Small intestine (tissue), 7 donors: Measurements from ENCODE around the gene ITK. TPM values are rescaled to one million over a fixed set of nuclear protein-coding genes. Genes with fewer than 3 reads are reported as not detected.

Experiments
- DNase-seq, 2 donors: peaks; one replicate each; pipeline versions ENCODE4 v3.0.0 to v3.0.0-alpha.2; 2013
- FAIRE-seq: peaks from 2 replicates; lab custom pipeline; 2012; peaks lifted over from hg19 to GRCh38; lab: Jason Lieb, UNC
- H3K27ac ChIP-seq, 3 donors: one replicate each; pipeline ENCODE4 v1.5.1; 2013; ENCODE audit warnings: low read length in 2 of 3, mild to moderate bottlenecking in 2 of 3, control low read depth in 1 of 3, inconsistent platforms in 1 of 3, low read depth in 1 of 3, moderate library complexity in 1 of 3
- H3K27me3 ChIP-seq, 3 donors: one replicate each; pipeline ENCODE4 v1.6.1; 2013; ENCODE audit warnings: low read length in 3 of 3, inconsistent platforms in 1 of 3; ENCODE audit not compliant: control insufficient read depth in 3 of 3, insufficient read depth in 3 of 3
- H3K36me3 ChIP-seq, 3 donors: one replicate each; pipeline ENCODE4 v1.6.1; 2013; ENCODE audit warnings: low read length in 3 of 3, inconsistent platforms in 1 of 3, low read depth in 1 of 3, mild to moderate bottlenecking in 1 of 3, moderate library complexity in 1 of 3; ENCODE audit not compliant: control insufficient read depth in 3 of 3, insufficient read depth in 2 of 3
- H3K4me1 ChIP-seq, 3 donors: one replicate each; pipeline ENCODE4 v1.6.1; 2013; ENCODE audit warnings: low read length in 2 of 3, inconsistent platforms in 1 of 3, low read depth in 1 of 3, mild to moderate bottlenecking in 1 of 3, moderate library complexity in 1 of 3; ENCODE audit not compliant: control insufficient read depth in 3 of 3, insufficient read depth in 2 of 3
- H3K4me3 ChIP-seq, 3 donors: one replicate each; pipeline ENCODE4 v1.5.1; 2013; ENCODE audit warnings: low read length in 3 of 3, control low read depth in 1 of 3, inconsistent platforms in 1 of 3, low read depth in 1 of 3, mild to moderate bottlenecking in 1 of 3, moderate library complexity in 1 of 3
- H3K9me3 ChIP-seq, 2 donors: one replicate each; pipeline ENCODE4 v1.6.1; 2013; ENCODE audit warnings: low read depth in 1 of 2, low read length in 1 of 2; ENCODE audit not compliant: control insufficient read depth in 2 of 2, insufficient read depth in 1 of 2
- WGBS, 3 donors: extraction: QIAGEN DNeasy Blood & Tissue Kit; methylation state at CpG; one replicate each; pipeline ENCODE4 v1.1.7; 2013; 5-methylcytosine and 5-hydroxymethylcytosine counted together
- polyA plus RNA-seq, 4 donors: library from polyadenylated mRNA; stranded (reverse) in 3 of 4; unstranded in 1 of 4; fragments of 200-250 nt in 3 of 4; fragments of 120-200 nt in 1 of 4; gene quantifications; one replicate each; pipeline versions ENCODE4 v1.2.1 to v1.2.3, GENCODE V29; 2013
- donor health status: healthy with polysubstance abuse.
- donor health status: control.
- donor health status: control.
- donor health status: Bipolar disorder and iron deficiency.
- donor health status: healthy.

The ITK gene
- polyA plus RNA-seq, 4 donors = 0.67 to 2.7 (median 1.4) TPM

- H3K27me3 ChIP-seq = no peaks in the 10 kb centered on the region
- H3K36me3 ChIP-seq = no peaks in the 10 kb centered on the region
- H3K27ac ChIP-seq = peak overlapping the region in 1 of 3 donors; percentile 18
- 68 to 69% (median 69%) methylated on average over 8 of the region's 8 CpGs for WGBS, 3 donors
- no peak overlapping the region for H3K4me3 ChIP-seq
- no peaks in the 10 kb centered on the region for H3K9me3 ChIP-seq
- FAIRE-seq (no peak), DNase-seq (no peak)
- peaks cover 3 to 10% (median 3%) of the 10 kb centered on the region in 3 donors for H3K4me1 ChIP-seq
Measured at GRCh38 chr5:157267761-157268480, 87.3 kb downstream of the ITK start.

GRCh38 chr5:157269165-157269671, 88.6 kb downstream of the ITK start:
- FAIRE-seq (no peak), DNase-seq (no peak)
- Histone ChIP-seq H3K27me3 (no peaks in the 10 kb centered on the region), H3K4me1 (peaks cover 3 to 10% (median 3%) of the 10 kb centered on the region in 3 donors), H3K36me3 (no peaks in the 10 kb centered on the region), H3K27ac (peak overlapping the region in 1 of 3 donors; percentile 35), H3K4me3 (no peak overlapping the region), H3K9me3 (no peaks in the 10 kb centered on the region)
- WGBS, 3 donors = 63 to 79% (median 72%) methylated on average over 6 of the region's 6 CpGs

- H3K27ac ChIP-seq = no peak overlapping the region
- no peak for DNase-seq
Measured at GRCh38 chr5:157269761-157270272, 89.2 kb downstream of the ITK start.

GRCh38 chr5:157270771-157271170, 90.1 kb downstream of the ITK start:
- H3K9me3 ChIP-seq = no peaks in the 10 kb centered on the region
- H3K4me3 ChIP-seq = no peak overlapping the region
- no peak for FAIRE-seq
- no peaks in the 10 kb centered on the region for H3K27me3 ChIP-seq
- H3K4me1 ChIP-seq = peaks cover 0 to 5% (median 3%) of the 10 kb centered on the region in 3 donors
- 56 to 61% (median 60%) methylated on average over 3 of the region's 3 CpGs for WGBS, 3 donors
- DNase-seq = no peak
- H3K36me3 ChIP-seq = no peaks in the 10 kb centered on the region
- H3K27ac ChIP-seq = peak overlapping the region in 2 of 3 donors; percentile 64 to 89

More at GRCh38 chr5:157269761-157270272, 89.2 kb downstream of the ITK start:
- H3K4me3 ChIP-seq = no peak overlapping the region
- 81 to 87% (median 84%) methylated on average over 4 of the region's 4 CpGs for WGBS, 3 donors
- H3K36me3 ChIP-seq = no peaks in the 10 kb centered on the region
- no peak for FAIRE-seq
- no peaks in the 10 kb centered on the region for H3K27me3 ChIP-seq
- peaks cover 3 to 10% (median 3%) of the 10 kb centered on the region in 3 donors for H3K4me1 ChIP-seq
- no peaks in the 10 kb centered on the region for H3K9me3 ChIP-seq

GRCh38 chr5:157271740-157272271, 91.2 kb downstream of the ITK start:
- no peaks in the 10 kb centered on the region for H3K36me3 ChIP-seq
- peaks cover 0 to 5% (median 3%) of the 10 kb centered on the region in 3 donors for H3K4me1 ChIP-seq
- H3K4me3 ChIP-seq = no peak overlapping the region
- DNase-seq (peak in 1 of 2 donors; percentile 66), FAIRE-seq (no peak)
- H3K27ac ChIP-seq = peak overlapping the region in 2 of 3 donors; percentile 16 to 89
- H3K9me3 ChIP-seq = no peaks in the 10 kb centered on the region
- no peaks in the 10 kb centered on the region for H3K27me3 ChIP-seq
- 62 to 79% (median 69%) methylated on average over 12 of the region's 12 CpGs for WGBS, 3 donors

GRCh38 chr5:157273131-157273556, 92.5 kb downstream of the ITK start:
- 42 to 91% (median 77%) methylated on average over 1 of the region's 1 CpG for WGBS, 3 donors
- H3K9me3 ChIP-seq = no peaks in the 10 kb centered on the region
- H3K27ac ChIP-seq = peak overlapping the region in 1 of 3 donors; percentile 57
- H3K27me3 ChIP-seq = no peaks in the 10 kb centered on the region
- FAIRE-seq = no peak
- peaks cover 0 to 5% (median 3%) of the 10 kb centered on the region in 3 donors for H3K4me1 ChIP-seq
- H3K4me3 ChIP-seq = no peak overlapping the region
- H3K36me3 ChIP-seq = no peaks in the 10 kb centered on the region
- DNase-seq = no peak

GRCh38 chr5:157275403-157275802, 94.8 kb downstream of the ITK start:
- no peaks in the 10 kb centered on the region for H3K36me3 ChIP-seq
- H3K27ac ChIP-seq = no peak overlapping the region
- H3K4me3 ChIP-seq = no peak overlapping the region
- peaks cover 0 to 5% (median 3%) of the 10 kb centered on the region in 3 donors for H3K4me1 ChIP-seq
- H3K9me3 ChIP-seq = no peaks in the 10 kb centered on the region
- FAIRE-seq (no peak), DNase-seq (no peak)
- H3K27me3 ChIP-seq = no peaks in the 10 kb centered on the region
- 90 to 97% (median 93%) methylated on average over 1 of the region's 1 CpG for WGBS, 3 donors

- Histone ChIP-seq H3K27ac (no peak overlapping the region), H3K27me3 (no peaks in the 10 kb centered on the region), H3K36me3 (no peaks in the 10 kb centered on the region), H3K4me3 (no peak overlapping the region), H3K9me3 (no peaks in the 10 kb centered on the region), H3K4me1 (no peaks in the 10 kb centered on the region)
- no peak for FAIRE-seq
- 91 to 94% (median 93%) methylated on average over 2 of the region's 2 CpGs for WGBS, 3 donors
- no peak for DNase-seq
Measured at GRCh38 chr5:157278319-157279037, 97.8 kb downstream of the ITK start.
